ENCODE results near the gene WDR11. TPM values are rescaled to one million over a fixed set of nuclear protein-coding genes. Genes with fewer than 3 reads are reported as not detected.
"Not testable (repeated sequence)": the region's sequence is repeated elsewhere in the genome, so short reads cannot be mapped to it uniquely, and the experiment has no call there.

WDR11 gene
- total RNA-seq, 1 experiment from 2014 or later: 48.7 TPM

- H3K9ac ChIP-seq (ENCODE audit: extremely low read depth, insufficient read length, low read length): no peak overlapping the region
Measured at GRCh38 chr10:120917521-120918250, 66.5 kb downstream of the WDR11 start.

GRCh38 chr10:120923886-120924285, 72.7 kb downstream of the WDR11 start:
- not testable (repeated sequence) for H3K79me1 ChIP-seq (ENCODE audit: insufficient read depth, low read depth, low read length, poor library complexity, severe bottlenecking); H3K27me3 Mint-ChIP-seq (ENCODE audit: low read depth); H3K56ac ChIP-seq (ENCODE audit: insufficient read length, low read depth, low read length)

More at GRCh38 chr10:120917521-120918250, 66.5 kb downstream of the WDR11 start:
- Histone ChIP-seq H3K23ac (ENCODE audit: insufficient read length, low read depth, low read length) (no peak overlapping the region), H3K23me2 (ENCODE audit: insufficient read length, low read depth, low read length, poor library complexity, severe bottlenecking) (no peaks in the 10 kb centered on the region), H3K4me1 (ENCODE audit: insufficient read depth, low read length) (no peaks in the 10 kb centered on the region; the same call in 1 of the 2 replicates), H3K4ac (ENCODE audit: low read depth, low read length) (no peak overlapping the region), H3K27ac (ENCODE audit: insufficient read length, low read depth, low read length) (no peak overlapping the region), H4K91ac (ENCODE audit: insufficient read length, low read depth, low read length) (no peak overlapping the region), H3K9me3 (ENCODE audit: control insufficient read depth, low read depth, low read length) (no peaks in the 10 kb centered on the region), H2AFZ (ENCODE audit: low read length) (no peak overlapping the region), H2BK15ac (ENCODE audit: low read depth, low read length) (no peak overlapping the region), H3K18ac (ENCODE audit: insufficient read length, low read depth, low read length) (no peak overlapping the region), H3T11ph (ENCODE audit: low read length) (no peak overlapping the region), H3K79me2 (ENCODE audit: insufficient read depth, low read length) (no peaks in the 10 kb centered on the region), H2AK5ac (ENCODE audit: insufficient read length, low read length) (no peak overlapping the region), H3K79me1 (ENCODE audit: insufficient read depth, low read depth, low read length, poor library complexity, severe bottlenecking) (no peaks in the 10 kb centered on the region), H3K4me2 (ENCODE audit: insufficient read depth, insufficient read length, low read length) (no peak overlapping the region), H2BK5ac (ENCODE audit: insufficient read length, low read length) (no peak overlapping the region), H4K8ac (replicated peaks; ENCODE audit: insufficient read length, low read depth, low read length) (no peak overlapping the region), H3K14ac (ENCODE audit: insufficient read depth, low read length) (no peak overlapping the region), H4K20me1 (ENCODE audit: control insufficient read depth, insufficient read depth, insufficient read length) (no peaks in the 10 kb centered on the region), H3K27me3 (ENCODE audit: insufficient read depth, low read length) (no peaks in the 10 kb centered on the region), H2BK20ac (ENCODE audit: low read depth, low read length, poor library complexity, severe bottlenecking) (no peak overlapping the region), H2BK120ac (ENCODE audit: low read depth, low read length, poor library complexity, severe bottlenecking) (no peak overlapping the region), H4K5ac (ENCODE audit: insufficient read length, low read depth, low read length) (no peak overlapping the region), H3K56ac (ENCODE audit: insufficient read length, low read depth, low read length) (no peak overlapping the region), H2BK12ac (ENCODE audit: insufficient read length, low read depth, low read length) (no peak overlapping the region)
- peaks cover 0 to 7% of the 10 kb centered on the region in 2 experiments; a peak in 1 of 4 replicates for H3K4me1 Mint-ChIP-seq
- no peak for DNase-seq
- H3K27ac Mint-ChIP-seq: peak overlapping the region in 1 of 3 experiments; percentile 93; a peak in 1 of 7 replicates
- H3K27me3 Mint-ChIP-seq (ENCODE audit: low read depth): peaks cover 10% of the 10 kb centered on the region; the same call in 1 of the 2 replicates
- H3K4me3 Mint-ChIP-seq: no peak overlapping the region
- peaks cover 20 to 25% of the 10 kb centered on the region in 2 experiments; a peak in 4 of 5 replicates for H3K9me3 Mint-ChIP-seq
- WGBS (ENCODE audit: extremely low coverage, insufficient read length, low lambda C conversion rate): no CpG with 5 or more reads among the region's 9 CpGs
- peaks cover 0 to 7% (median 0%) of the 10 kb centered on the region in 3 experiments; a peak in 4 of 7 replicates for H3K36me3 Mint-ChIP-seq (ENCODE audit: insufficient read depth in 1 of 3, low read depth in 3 of 3)
- no peak for TF ChIP-seq CTCF (conservative IDR thresholded peaks at IDR 0.05)

More at GRCh38 chr10:120923886-120924285, 72.7 kb downstream of the WDR11 start:
- not testable (repeated sequence) for H3K4me1 Mint-ChIP-seq; H3K9me3 Mint-ChIP-seq; H3K27me3 ChIP-seq (ENCODE audit: insufficient read depth, low read length); H3K4me3 Mint-ChIP-seq; H2BK12ac ChIP-seq (ENCODE audit: insufficient read length, low read depth, low read length); H3K79me2 ChIP-seq (ENCODE audit: insufficient read depth, low read length); H2BK120ac ChIP-seq (ENCODE audit: low read depth, low read length, poor library complexity, severe bottlenecking); H2BK15ac ChIP-seq (ENCODE audit: low read depth, low read length); H3K27ac ChIP-seq (ENCODE audit: insufficient read length, low read depth, low read length); H3K23ac ChIP-seq (ENCODE audit: insufficient read length, low read depth, low read length); H4K8ac ChIP-seq (replicated peaks; ENCODE audit: insufficient read length, low read depth, low read length); H3K14ac ChIP-seq (ENCODE audit: insufficient read depth, low read length); H3K9ac ChIP-seq (ENCODE audit: extremely low read depth, insufficient read length, low read length); H3K4me2 ChIP-seq (ENCODE audit: insufficient read depth, insufficient read length, low read length); H2AK5ac ChIP-seq (ENCODE audit: insufficient read length, low read length); H2BK20ac ChIP-seq (ENCODE audit: low read depth, low read length, poor library complexity, severe bottlenecking); H2BK5ac ChIP-seq (ENCODE audit: insufficient read length, low read length); H4K20me1 ChIP-seq (ENCODE audit: control insufficient read depth, insufficient read depth, insufficient read length); H2AFZ ChIP-seq (ENCODE audit: low read length); H4K5ac ChIP-seq (ENCODE audit: insufficient read length, low read depth, low read length); H3K27ac Mint-ChIP-seq; H3K4ac ChIP-seq (ENCODE audit: low read depth, low read length); H3K18ac ChIP-seq (ENCODE audit: insufficient read length, low read depth, low read length); H3K36me3 Mint-ChIP-seq (ENCODE audit: insufficient read depth in 1 of 3, low read depth in 3 of 3); DNase-seq; H3K9me3 ChIP-seq (ENCODE audit: control insufficient read depth, low read depth, low read length); H3K4me1 ChIP-seq (ENCODE audit: insufficient read depth, low read length); H4K91ac ChIP-seq (ENCODE audit: insufficient read length, low read depth, low read length); H3T11ph ChIP-seq (ENCODE audit: low read length); H3K23me2 ChIP-seq (ENCODE audit: insufficient read length, low read depth, low read length, poor library complexity, severe bottlenecking)
- no CpG with 5 or more reads among the region's 29 CpGs for WGBS (ENCODE audit: extremely low coverage, insufficient read length, low lambda C conversion rate)
